NCI-H226 (cell line): Measurements from ENCODE around the gene ZNF787.
"Not testable (repeated sequence)": the region's sequence is repeated elsewhere in the genome, so short reads cannot be mapped to it uniquely, and the experiment has no call there.

Source experiments
- DNase-seq: peaks from one replicate; pipeline ENCODE4 v3.0.0-alpha.2; 2015

ZNF787 gene

GRCh38 chr19:56119582-56119978, 1.5 kb downstream of the ZNF787 start:
- DNase-seq: peak; percentile 69

GRCh38 chr19:56118666-56119581, 2.2 kb downstream of the ZNF787 start:
- DNase-seq: no peak

DNA sequence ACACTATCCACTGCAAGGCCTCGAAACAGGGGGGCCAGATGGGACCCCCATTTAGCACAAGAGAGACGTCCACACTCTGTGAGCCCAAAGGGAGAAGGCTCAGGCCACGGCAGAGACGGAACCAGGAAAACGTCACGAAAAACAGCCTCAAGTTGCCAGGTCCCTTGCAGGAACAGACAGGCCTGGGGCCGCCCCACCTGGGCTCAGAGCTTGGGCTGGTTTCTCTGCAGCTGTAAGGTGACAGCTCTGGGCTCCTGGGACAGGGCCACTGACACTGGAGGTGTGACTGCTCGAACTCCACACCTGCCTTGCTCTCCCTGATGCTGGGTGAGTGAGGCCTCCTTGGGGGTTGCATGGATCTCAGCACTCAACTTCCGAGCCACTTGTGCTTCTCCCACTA, 3.2 kb downstream of the ZNF787 start:
- DNase-seq: no peak

GRCh38 chr19:56117376-56117884, 3.7 kb downstream of the ZNF787 start:
- DNase-seq: no peak

DNA sequence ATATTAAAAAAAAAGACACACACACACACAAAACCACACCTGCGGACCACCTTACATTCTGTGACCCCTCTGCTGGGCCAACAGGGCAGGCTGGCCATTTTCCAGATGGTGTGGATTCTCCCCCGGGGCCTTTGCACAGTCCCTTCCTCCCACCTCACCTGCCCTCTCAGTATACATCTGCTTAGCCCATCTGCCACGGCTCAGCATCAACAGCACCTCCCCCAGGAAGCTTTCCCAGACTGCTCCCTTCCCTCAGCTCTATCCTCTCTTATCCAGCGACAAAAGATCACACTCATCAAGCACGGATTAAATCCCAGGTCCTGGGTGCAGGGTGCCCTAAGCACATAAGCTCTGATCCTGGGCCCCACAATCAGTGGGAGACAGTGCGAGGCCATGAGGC, 4.5 kb downstream of the ZNF787 start:
- no peak for DNase-seq

DNA sequence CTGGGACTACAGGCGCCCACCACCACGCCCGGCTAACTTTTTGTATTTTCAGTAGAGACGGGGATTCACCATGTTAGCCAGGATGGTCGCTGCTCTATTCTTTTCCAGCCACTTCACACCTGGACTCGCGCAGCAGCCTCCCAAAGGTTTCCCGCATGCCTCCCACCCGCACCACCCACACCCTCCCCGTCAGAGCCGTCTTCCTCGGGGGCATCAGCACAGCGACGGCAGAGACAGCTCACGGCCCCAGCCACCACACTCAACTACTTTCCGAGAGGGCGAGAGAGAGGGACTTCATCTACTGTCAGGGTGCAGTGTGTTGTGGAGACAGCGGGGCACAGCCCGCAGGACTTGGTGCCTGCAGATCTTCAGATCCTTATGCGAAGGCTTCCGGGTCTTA, 5.6 kb downstream of the ZNF787 start:
- no peak for DNase-seq

DNA sequence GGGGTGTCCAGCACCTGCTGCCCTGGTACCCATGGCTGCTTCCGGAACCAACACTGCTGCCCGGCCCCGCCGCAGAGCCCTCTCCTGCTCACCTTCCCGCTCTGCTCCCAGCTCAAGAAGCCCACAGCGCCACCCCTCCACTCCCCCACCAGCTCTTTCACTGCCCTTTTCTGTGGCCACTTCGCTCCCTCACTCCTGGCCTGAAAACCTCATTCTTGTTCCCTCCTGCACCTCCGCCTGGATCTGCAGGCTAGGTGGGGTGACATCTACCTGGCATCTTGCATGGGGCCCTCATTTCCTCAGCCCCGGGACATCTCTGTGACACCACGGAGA, 6.4 kb downstream of the ZNF787 start:
- DNase-seq: no peak

GRCh38 chr19:56114051-56114777, 6.9 kb downstream of the ZNF787 start:
- no peak for DNase-seq

DNA sequence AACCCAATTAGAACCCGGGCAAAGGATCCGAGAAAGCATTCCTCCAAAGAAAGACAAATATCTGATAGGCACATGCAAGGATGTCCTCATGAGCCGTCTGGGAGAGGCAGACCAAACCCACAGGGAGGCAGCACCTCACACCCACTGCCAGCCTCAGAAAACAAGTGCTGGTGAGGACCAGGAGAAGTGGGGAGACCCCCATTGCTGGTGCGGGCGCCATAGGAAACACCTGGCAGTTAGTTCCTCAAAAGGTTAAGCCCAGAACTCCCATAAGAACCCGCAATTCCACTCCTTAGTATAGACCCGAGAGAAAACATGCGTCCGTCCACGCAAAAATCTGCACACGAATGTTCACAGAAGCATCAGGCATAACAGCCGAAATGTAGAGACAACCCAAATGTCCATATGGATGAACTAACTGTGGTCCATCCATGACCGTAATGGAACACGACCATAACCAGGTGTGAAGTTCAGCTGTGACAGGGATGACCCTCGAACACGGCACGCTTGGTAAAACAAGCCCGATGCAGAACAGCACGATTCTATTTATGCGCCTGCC, 7.9 kb downstream of the ZNF787 start:
- DNase-seq: no peak

GRCh38 chr19:56112313-56112709, 8.8 kb downstream of the ZNF787 start:
- no peak for DNase-seq

DNA sequence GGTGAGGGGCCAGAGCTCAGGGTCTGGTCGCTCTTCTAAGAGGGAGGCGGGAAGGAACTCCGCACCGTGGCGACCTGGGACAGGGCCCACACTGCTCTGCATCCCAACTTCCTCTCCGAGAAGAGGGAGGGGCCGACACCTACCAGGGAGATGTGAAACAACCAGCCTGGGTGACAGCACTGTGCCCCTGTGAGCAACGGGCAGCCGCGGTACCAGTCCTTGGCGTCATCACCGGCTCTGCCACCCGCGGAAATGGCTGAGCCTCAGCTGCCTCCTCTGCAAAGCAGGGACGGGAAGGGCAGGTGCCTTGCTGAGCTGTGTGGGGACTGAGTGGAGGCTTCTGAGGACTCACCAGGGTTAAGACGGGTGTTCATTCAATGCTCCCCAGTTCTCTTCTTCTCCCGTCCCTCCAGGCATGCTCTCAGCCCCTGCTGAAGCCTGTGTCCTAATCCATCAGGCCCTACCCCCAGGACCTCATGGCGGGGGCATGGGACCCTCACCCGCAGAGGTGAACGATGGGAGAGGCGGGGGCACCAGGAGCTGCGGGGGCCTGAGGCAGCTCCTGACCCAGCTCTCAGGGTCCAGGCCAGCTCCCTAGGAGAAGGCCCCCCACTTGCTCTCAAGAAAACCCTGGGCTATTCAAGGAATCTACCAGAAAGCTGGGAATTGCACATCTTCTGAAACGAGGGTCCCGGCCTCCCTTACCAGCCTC, 9.3 kb downstream of the ZNF787 start:
- no peak for DNase-seq

- DNase-seq: peak; percentile 91
Observed at GRCh38 chr19:56110515-56111448, 10.3 kb downstream of the ZNF787 start.

DNA sequence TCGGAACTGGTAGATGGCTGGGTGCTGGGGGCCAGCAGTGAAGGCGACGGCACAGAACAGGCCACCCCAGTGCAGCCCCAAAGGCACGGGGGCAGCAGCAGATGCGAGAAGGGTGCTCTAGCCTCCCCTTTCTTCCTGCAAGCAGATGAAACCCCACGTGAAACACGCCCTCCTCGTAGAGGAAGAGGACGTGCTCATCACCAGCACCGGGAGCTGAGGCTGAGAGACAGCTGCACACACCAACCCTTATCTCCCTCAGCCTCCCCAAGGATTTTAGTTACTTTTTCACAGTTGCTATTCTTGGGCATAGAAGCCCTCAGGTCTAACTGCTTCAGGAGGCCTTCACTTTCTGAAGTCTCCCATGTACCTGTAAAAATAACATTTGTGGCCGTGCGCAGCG, 11.9 kb downstream of the ZNF787 start:
- no peak for DNase-seq

DNA sequence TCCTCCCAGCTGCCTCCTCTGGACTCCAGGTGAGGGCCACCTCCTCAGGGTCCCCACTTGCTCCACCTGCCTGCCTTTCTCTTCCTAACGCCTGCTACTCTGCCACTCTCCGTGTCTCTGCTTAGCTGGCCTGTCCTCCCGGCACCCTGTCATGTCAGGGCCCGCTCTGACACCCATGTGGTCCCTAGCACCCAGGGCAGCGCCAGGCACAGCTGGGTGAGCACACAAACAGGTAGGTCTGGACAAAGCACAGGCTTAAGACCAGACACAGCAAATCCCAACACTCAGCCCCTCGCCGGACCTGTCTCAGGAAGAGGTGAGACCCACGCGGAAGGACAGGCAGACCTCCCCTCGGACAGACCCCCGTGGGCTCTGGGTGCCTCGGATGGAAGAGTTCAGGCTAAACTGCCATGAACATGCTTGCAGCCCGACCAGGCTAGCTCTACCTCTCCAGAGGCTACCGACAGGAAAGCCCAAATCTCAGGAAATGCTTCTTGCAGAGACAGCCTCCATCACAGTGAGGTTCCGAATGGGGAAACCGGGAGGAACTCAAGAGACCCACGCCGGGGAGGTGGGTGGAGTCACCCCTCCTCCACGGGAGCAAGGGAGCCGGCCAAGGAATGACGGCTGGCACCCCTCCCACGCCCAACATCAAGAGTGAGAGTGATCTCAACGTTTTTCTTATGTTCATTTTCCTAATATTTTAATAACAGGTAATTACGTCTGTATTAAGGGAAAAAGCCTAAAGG, 12.5 kb downstream of the ZNF787 start:
- DNase-seq: no peak

- no peak for DNase-seq
Observed at GRCh38 chr19:56107626-56108351, 13.3 kb downstream of the ZNF787 start.

DNA sequence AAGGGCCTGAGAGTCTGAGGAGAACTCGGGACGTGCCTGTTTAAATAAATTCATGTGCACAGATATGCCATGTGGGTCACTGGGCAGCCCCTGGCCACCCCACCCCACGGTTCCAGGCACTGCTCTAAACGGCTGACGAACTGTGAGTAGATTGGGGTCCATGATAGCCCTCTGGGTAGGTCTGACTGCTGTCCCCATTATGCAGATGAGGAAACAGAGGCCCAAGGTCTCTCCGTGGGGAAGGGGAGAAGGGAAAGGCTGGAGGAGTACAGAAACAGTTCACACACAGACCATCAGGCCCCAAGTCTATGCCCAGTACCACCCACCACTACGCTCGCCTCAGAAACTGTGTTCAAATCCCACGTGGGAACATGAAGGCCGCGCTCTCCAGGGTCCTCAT, 14.1 kb downstream of the ZNF787 start:
- no peak for DNase-seq

DNA sequence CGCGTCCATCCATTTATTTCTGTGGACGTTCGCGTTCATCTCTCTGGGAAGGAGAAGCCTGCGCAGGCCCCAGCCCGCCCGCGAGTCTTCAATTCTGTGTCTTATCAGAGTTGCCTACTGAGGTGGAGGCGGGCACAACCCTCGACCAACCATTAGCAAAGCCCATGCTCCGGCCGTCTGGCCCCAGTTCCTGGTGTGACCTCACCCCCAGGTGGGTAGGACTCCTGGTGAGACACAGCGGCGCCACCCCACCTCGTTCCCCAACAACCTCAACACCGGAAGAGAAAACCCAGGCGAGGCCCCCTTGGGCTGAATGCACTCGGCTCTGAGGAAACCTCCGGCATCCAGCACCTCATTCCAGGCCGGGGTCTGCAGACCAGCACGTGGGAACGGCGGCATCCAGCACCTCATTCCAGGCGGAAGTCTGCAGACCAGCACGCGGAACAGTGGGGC, 14.7 kb downstream of the ZNF787 start:
- no peak for DNase-seq

DNA sequence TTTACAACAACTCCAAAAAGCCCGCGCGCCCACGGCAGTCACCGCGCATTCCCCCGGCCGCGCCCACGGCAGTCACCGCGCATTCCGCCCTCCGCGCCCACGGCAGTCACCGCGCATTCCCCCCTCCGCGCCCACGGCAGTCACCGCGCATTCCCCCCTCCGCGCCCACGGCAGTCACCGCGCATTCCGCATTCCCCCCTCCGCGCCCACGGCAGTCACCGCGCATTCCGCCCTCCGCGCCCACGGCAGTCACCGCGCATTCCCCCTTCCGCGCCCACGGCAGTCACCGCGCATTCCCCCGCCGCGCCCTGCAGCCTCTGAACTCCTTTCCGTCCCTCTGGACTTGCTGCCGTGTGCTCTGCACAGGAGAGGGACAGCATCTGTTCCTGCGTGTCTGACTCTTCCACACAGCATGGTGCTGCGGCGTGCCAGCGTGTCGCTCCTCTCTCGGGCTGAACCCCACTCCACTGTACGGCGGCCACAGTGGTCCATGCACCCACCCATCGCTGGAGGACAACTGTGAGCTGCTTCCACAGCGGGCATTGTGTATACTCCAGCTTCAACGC, 15.2 kb downstream of the ZNF787 start:
- DNase-seq: not testable (repeated sequence)

DNA sequence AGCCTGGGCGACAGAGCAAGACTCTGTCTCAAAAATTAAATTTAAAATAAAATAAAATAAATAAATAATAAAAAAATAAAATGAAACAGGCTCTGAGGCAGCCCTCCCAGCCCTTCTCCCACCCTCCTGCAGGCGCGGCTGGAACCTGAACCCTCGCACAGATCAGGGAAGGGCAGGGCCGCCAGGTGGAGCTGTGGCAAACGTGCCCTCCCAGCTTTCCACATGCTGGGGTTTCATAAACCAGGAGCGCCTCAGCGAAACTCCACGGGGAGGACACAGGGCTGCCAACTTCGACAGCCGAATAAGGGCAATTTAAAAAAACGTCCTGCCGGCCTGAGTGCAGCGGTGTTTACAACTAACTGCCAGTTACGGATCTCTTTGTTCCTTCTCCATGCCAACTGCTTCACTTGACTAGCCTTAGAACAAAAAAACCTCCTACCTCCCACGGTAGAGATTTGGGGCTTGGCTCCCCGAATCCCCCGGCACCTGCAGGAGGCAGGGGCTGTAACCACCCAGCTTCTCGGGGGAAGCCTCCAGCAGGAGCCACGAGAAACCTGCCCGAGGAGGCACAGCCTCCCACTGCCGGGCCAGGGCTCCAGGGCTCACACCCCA, 15.9 kb downstream of the ZNF787 start:
- DNase-seq: peak; percentile 41

GRCh38 chr19:56104423-56104822, 16.7 kb downstream of the ZNF787 start:
- DNase-seq: no peak
